Bronchial epithelial cell (primary cell): ENCODE results near the gene MILR1. TPM values are rescaled to one million over a fixed set of nuclear protein-coding genes. Genes with fewer than 3 reads are reported as not detected.
"Not testable (repeated sequence)": the region's sequence is repeated elsewhere in the genome, so short reads cannot be mapped to it uniquely, and the experiment has no call there.

Experiments used
- DNase-seq: peaks from one replicate; pipeline ENCODE4 v3.0.0-alpha.2; 2010; ENCODE audit warnings: low read depth
- FAIRE-seq: peaks from 2 replicates; lab custom pipeline; 2011; peaks lifted over from hg19 to GRCh38; lab: Jason Lieb, UNC
- H3K27me3 ChIP-seq: 2 replicates; pipeline ENCODE4 v1.5.1; 2011; ENCODE audit warnings: low read length; ENCODE audit not compliant: control insufficient read depth, insufficient read depth
- H3K36me3 ChIP-seq: 2 replicates; pipeline ENCODE4 v1.5.1; 2011; ENCODE audit warnings: low read length; ENCODE audit not compliant: control insufficient read depth, insufficient read depth
- H3K4me3 ChIP-seq: 2 replicates; pipeline ENCODE4 v1.5.1; 2011; ENCODE audit warnings: mild to moderate bottlenecking, low read depth, low read length, control low read depth
- total RNA-seq: library from RNA; depleted of rRNA; stranded (reverse); fragments of >200 nt; gene quantifications from 2 replicates; pipeline ENCODE4 v1.2.1, GENCODE V29; 2014
- TF ChIP-seq, protein P1 (sequence below): IDR thresholded peaks from 2 replicates; pipeline ENCODE4 v1.5.1; 2011; ENCODE audit warnings: mild to moderate bottlenecking, moderate library complexity, low read length, control low read depth, inconsistent platforms; ENCODE audit not compliant: insufficient read depth, severe bottlenecking

MILR1 gene
- total RNA-seq, 1 donor from 2014 or later, result 0.79 TPM

DNA sequence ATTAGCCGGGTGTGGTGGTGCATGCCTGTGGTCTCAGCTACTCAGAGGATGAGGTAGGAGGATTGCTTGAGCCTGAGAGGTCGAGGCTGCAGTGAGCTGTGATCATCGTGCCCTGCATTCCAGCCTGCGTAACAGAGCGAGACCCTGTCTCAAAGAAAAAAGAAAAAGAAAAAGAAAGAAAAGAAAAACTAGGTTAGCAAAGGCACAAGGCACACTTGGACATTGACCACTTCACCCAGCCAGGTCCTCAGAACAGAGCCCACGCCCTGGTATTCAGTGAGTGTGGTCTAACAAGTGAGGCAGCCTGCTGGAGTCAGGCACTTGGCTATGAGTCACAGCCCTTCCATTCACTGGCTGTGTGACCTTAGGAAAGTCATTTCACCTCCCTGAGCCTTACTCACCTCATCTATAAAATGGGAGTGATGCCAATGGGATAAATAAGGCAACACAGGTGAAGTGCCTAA, 10.4 kb downstream of the MILR1 start:
- DNase-seq, result peak; percentile 44
- FAIRE-seq, result no peak
- Histone ChIP-seq H3K36me3 (no peaks in the 10 kb centered on the region), H3K4me3 (no peak overlapping the region), H3K27me3 (no peaks in the 10 kb centered on the region)
- TF ChIP-seq, protein P1, sequence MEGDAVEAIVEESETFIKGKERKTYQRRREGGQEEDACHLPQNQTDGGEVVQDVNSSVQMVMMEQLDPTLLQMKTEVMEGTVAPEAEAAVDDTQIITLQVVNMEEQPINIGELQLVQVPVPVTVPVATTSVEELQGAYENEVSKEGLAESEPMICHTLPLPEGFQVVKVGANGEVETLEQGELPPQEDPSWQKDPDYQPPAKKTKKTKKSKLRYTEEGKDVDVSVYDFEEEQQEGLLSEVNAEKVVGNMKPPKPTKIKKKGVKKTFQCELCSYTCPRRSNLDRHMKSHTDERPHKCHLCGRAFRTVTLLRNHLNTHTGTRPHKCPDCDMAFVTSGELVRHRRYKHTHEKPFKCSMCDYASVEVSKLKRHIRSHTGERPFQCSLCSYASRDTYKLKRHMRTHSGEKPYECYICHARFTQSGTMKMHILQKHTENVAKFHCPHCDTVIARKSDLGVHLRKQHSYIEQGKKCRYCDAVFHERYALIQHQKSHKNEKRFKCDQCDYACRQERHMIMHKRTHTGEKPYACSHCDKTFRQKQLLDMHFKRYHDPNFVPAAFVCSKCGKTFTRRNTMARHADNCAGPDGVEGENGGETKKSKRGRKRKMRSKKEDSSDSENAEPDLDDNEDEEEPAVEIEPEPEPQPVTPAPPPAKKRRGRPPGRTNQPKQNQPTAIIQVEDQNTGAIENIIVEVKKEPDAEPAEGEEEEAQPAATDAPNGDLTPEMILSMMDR, result no peak

DNA sequence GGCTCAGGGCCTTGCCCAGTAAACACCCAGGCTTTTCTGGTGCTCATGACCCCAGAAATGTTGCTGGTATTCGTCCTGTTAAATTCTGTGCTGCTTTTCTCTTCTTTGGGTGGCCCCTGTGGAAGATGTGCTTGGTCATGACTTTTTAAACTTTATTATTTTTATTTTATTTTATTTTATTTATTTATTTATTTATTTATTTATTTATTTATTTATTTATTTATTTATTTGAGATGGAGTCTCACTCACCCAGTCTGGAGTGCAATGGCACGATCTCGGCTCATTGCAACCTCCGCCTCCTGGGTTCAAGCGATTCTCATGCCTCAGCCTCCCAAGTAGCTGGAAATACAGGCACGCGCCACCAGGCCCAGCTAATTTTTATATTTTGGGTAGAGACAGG, 10.9 kb downstream of the MILR1 start:
- H3K4me3 ChIP-seq, DNase-seq, H3K27me3 ChIP-seq, FAIRE-seq, H3K36me3 ChIP-seq: not testable (repeated sequence)

DNA sequence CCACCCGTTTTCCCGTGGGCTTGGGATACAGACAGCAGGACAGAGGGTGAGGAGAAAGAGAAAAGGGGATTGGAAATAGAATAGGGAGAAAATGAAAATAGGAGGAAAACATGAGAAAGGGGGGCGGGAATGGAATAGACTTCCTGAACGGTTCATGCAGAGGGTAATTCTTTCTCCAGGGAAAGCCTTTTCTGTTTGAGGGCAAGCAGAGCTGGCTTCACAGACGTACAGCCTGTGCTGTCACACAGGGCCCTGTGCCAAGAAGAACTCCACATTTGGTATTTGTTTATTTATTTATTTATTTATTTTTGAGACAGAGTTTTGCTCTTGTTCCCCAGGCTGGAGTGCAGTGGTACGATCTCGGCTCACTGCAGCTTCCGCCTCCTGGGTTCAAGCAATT, 12.0 kb downstream of the MILR1 start:
- DNase-seq (no peak), FAIRE-seq (no peak)
- Histone ChIP-seq H3K36me3 (no peaks in the 10 kb centered on the region), H3K27me3 (no peaks in the 10 kb centered on the region), H3K4me3 (no peak overlapping the region)
- TF ChIP-seq, protein P1, result no peak

DNA sequence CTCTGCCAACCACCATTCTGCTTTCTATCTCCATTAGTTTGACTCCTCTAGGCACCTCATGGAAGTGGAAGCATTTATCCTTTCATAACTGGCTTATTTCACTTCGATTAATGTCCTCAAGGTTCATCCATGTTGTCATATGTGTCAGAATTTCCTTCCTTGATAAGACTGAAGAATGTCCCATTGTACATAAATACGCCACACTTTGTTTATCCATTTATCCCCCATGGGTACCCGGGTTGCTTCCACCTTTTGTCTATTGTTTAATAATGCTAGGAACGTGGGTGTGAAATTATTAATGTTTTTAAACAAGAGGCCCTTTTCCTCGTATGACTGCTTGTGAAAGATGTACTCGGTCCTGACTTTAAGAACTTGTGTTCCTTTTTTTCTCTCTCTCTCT, 12.9 kb downstream of the MILR1 start:
- no peak for DNase-seq
- TF ChIP-seq, protein P1, result no peak
- Histone ChIP-seq H3K27me3 (no peaks in the 10 kb centered on the region), H3K4me3 (no peak overlapping the region), H3K36me3 (no peaks in the 10 kb centered on the region)
- FAIRE-seq, result no peak

DNA sequence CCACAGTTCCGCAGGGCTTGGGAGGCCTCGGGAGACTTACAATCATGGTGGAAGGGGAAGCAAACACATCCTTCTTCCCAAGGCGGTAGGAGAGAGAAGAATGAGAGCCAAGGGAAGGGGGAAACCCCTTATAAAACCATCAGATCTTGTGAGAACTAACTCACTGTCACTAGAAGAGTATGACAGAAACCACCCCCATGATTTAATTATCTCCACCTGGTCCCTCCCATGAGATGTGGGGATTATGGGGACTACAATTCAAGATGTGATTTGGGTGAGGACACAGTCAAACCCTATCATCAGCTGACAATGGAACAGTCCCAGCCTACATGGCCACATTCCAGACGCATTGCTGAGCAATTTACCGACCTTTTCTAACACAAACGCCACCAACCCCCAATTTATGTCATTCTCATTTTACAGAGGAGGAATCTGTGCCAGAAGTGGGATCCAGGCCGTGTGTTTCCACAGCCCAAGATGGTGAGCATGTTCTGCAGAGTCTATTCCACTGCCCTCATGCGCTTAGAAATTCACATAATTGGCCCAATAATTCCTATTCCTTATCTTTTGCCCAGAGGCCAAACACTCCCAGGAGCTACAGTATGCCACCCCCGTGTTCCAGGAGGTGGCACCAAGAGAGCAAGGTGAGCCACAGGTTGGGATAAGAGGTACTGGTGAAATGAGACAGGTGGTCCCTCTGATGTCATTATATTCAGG, 17.3 kb downstream of the MILR1 start:
- Histone ChIP-seq H3K27me3 (no peaks in the 10 kb centered on the region), H3K4me3 (no peak overlapping the region), H3K36me3 (no peaks in the 10 kb centered on the region)
- DNase-seq (no peak), FAIRE-seq (no peak)
- TF ChIP-seq, protein P1, result no peak

DNA sequence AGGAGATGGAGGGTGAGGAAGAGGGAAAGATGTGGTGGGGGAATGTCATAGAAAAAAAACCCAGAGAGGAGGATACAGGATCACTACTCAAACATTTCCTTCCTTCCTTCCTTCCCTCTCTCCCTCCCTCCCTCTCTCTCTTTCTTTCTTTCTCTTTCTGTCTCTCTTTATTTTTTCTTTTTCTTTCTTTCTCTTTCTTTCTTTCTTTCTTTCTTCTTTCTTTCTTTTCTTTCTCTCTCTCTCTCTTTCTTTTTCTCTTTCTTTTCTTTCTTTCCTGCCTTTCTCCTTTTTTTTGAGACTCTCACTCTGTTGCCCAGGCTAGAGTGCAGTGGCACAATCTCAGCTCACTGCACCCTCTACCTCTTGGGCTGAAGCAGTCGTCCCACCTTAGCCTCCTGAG, 17.9 kb downstream of the MILR1 start:
- not testable (repeated sequence) for FAIRE-seq, H3K4me3 ChIP-seq, H3K36me3 ChIP-seq, DNase-seq, H3K27me3 ChIP-seq

DNA sequence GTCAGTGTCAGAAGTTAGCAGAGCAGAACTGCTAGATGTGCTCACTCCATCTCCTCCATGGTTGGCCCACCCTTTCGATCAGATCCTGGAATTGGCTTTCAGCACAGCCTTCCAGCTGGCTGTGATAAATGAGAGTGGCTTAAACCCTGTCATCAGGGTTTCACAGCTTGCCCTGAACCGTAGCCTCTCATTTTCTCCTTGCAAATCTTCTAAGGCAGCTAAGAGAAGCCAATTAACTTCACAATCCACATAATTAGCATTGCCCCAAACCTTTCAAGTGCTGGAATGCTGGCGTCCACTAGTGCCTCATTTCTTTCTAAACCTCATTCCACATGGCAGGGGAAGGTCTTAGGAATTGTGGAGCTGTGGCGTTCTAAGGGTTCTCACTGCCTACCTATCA, 21.7 kb downstream of the MILR1 start:
- no peaks in the 10 kb centered on the region for H3K36me3 ChIP-seq
- TF ChIP-seq, protein P1, result no peak
- H3K4me3 ChIP-seq, result no peak overlapping the region
- FAIRE-seq (no peak), DNase-seq (no peak)
- no peaks in the 10 kb centered on the region for H3K27me3 ChIP-seq
